Esophagus squamous epithelium (tissue), 5 donors: ENCODE data around the gene CRYAB. TPM values are rescaled to one million over a fixed set of nuclear protein-coding genes. Genes with fewer than 3 reads are reported as not detected.
A peak's percentile ranks its signal among the peaks of the same experiment; 100 is the strongest.

Experiments used
- DNase-seq: peaks from one replicate; lab custom pipeline; 2025; lab: John Stamatoyannopoulos, UW
- H3K27ac ChIP-seq, 4 donors: fragments of 200-600 bp; sonication (generic); one replicate each; pipeline ENCODE4 v1.5.1; 2016 to 2019; ENCODE audit warnings: mild to moderate bottlenecking in 1 of 4
- H3K27me3 ChIP-seq, 4 donors: fragments of 200-600 bp; sonication (generic); 1 replicate in 3 of 4; 2 replicates in 1 of 4; pipeline versions ENCODE4 v1.5.1 to v1.6.0; 2017 to 2021; ENCODE audit warnings: antibody characterized with exemption in 1 of 4
- H3K36me3 ChIP-seq, 3 donors: fragments of 200-600 bp; sonication (generic); one replicate each; pipeline ENCODE4 v1.5.1; 2016 to 2019
- H3K4me1 ChIP-seq, 3 donors: fragments of 200-600 bp; sonication (generic); one replicate each; pipeline ENCODE4 v1.5.1; 2017 to 2019
- H3K4me3 ChIP-seq, 4 donors: fragments of 200-600 bp; sonication (generic); 1 replicate in 3 of 4; 2 replicates in 1 of 4; pipeline ENCODE4 v1.5.1; 2016 to 2019; ENCODE audit warnings: mild to moderate bottlenecking in 2 of 4, moderate library complexity in 1 of 4
- H3K9me3 ChIP-seq, 3 donors: fragments of 200-600 bp; sonication (generic); one replicate each; pipeline ENCODE4 v1.5.1; 2016 to 2019
- POLR2A ChIP-seq, 4 donors: fragments of 450-650 bp; IDR thresholded peaks; one replicate each; pipeline ENCODE4 v1.6.1; 2017; ENCODE audit warnings: antibody characterized with exemption in 4 of 4, mild to moderate bottlenecking in 4 of 4, moderate library complexity in 3 of 4
- WGBS, 2 donors: methylation state at CpG; one replicate each; pipeline ENCODE4 v1.1.5; 2018; 5-methylcytosine and 5-hydroxymethylcytosine counted together
- intact Hi-C: fragments of 100-400 bp; cut with DNase I; formaldehyde crosslinking; loops from one replicate; pipeline ENCODE4 v1.15.0; 2022
- total RNA-seq, 4 donors: library from RNA; depleted of rRNA; stranded (reverse); fragments of >200 nt; gene quantifications; one replicate each; pipeline ENCODE4 v1.1.0, GENCODE V29; 2016
- TF ChIP-seq, protein P1 (sequence below), 6 experiments: fragments of 450-650 bp in 4 of 6; fragments of 200-600 bp in 2 of 6; sonication (generic) in 2 of 6; IDR thresholded peaks; one replicate each; pipeline ENCODE4 v1.5.1; 2016 to 2019; ENCODE audit warnings: antibody characterized with exemption in 6 of 6, mild to moderate bottlenecking in 4 of 6, moderate library complexity in 4 of 6
- donor health status: DM: yes; HTN: yes; CAD: no.

Gene CRYAB
- total RNA-seq, 4 donors from 2014 or later: 22.9 to 85.0 (median 45.2) TPM

DNA sequence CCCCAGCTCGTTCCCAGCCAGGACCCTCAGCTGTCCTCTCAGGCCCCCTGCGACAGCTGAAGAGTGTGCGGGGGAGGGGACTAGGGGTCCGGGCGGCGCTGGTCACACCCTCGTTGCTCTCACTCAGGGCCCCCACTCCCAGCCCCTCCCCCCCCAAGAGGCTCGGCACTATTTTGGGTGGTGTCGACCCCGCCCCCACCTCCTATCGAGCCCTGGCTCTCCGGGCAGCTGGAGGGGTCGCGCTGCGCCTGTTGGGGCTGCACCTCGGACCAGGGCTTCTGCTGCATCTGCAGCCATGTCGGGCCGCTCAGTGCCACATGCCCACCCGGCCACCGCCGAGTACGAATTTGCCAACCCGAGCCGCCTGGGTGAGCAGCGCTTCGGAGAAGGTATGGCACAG, 965 bp upstream of the CRYAB start, which contains the start of gene HSPB2:
Gene HSPB2 (plus strand): TSS at position 200 of the 400 bp plus-strand sequence. CDS start 96 bp downstream, at position 296.
- Histone ChIP-seq H3K27me3 (peaks cover 0 to 16% (median 0%) of the 10 kb centered on the region in 4 donors), H3K27ac (peak within 1 kb of the TSS; percentile 80 to 96 (median 94)), H3K4me3 (peak within 1 kb of the TSS; percentile 27 to 68 (median 50)), H3K4me1 (peaks cover 11 to 60% (median 21%) of the 10 kb centered on the region in 3 donors), H3K36me3 (peaks cover 0 to 12% (median 0%) of the 10 kb centered on the region in 3 donors), H3K9me3 (no peaks in the 10 kb centered on the region)
- 1 to 18% methylated on average over 4 to 11 of the region's 26 CpGs for WGBS, 2 donors
- intact Hi-C loops: no loop called here
- DNase-seq: no peak
- TF ChIP-seq, protein P1, sequence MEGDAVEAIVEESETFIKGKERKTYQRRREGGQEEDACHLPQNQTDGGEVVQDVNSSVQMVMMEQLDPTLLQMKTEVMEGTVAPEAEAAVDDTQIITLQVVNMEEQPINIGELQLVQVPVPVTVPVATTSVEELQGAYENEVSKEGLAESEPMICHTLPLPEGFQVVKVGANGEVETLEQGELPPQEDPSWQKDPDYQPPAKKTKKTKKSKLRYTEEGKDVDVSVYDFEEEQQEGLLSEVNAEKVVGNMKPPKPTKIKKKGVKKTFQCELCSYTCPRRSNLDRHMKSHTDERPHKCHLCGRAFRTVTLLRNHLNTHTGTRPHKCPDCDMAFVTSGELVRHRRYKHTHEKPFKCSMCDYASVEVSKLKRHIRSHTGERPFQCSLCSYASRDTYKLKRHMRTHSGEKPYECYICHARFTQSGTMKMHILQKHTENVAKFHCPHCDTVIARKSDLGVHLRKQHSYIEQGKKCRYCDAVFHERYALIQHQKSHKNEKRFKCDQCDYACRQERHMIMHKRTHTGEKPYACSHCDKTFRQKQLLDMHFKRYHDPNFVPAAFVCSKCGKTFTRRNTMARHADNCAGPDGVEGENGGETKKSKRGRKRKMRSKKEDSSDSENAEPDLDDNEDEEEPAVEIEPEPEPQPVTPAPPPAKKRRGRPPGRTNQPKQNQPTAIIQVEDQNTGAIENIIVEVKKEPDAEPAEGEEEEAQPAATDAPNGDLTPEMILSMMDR (IDR thresholded peaks at IDR 0.05): no peak
- TF ChIP-seq POLR2A (IDR thresholded peaks at IDR 0.05): no peak

GRCh38 chr11:111910676-111911562, 651 bp downstream of the CRYAB start:
- TF ChIP-seq, protein P1 (IDR thresholded peaks at IDR 0.05): no peak
- TF ChIP-seq POLR2A (IDR thresholded peaks at IDR 0.05): no peak
- H3K27me3 ChIP-seq: peaks cover 0 to 16% (median 0%) of the 10 kb centered on the region in 4 donors
- intact Hi-C loops: no loop called here
- H3K9me3 ChIP-seq: no peaks in the 10 kb centered on the region
- peaks cover 0 to 12% (median 0%) of the 10 kb centered on the region in 3 donors for H3K36me3 ChIP-seq
- peak overlapping the region; percentile 8 to 68 (median 50) for H3K4me3 ChIP-seq
- no peak for DNase-seq
- H3K4me1 ChIP-seq: peaks cover 11 to 60% (median 21%) of the 10 kb centered on the region in 3 donors
- WGBS, 2 donors: 51 to 59% methylated on average over 6 to 8 of the region's 9 CpGs
- peak overlapping the region; percentile 80 to 96 (median 94) for H3K27ac ChIP-seq

GRCh38 chr11:111909378-111909777, 2.2 kb downstream of the CRYAB start:
- Histone ChIP-seq H3K4me3 (peak overlapping the region in 3 of 4 donors; percentile 47 to 68 (median 54)), H3K36me3 (peaks cover 0 to 12% (median 0%) of the 10 kb centered on the region in 3 donors), H3K27me3 (peaks cover 0 to 16% (median 0%) of the 10 kb centered on the region in 4 donors), H3K27ac (peak overlapping the region in 3 of 4 donors; percentile 94 to 96 (median 95)), H3K4me1 (peaks cover 11 to 54% (median 21%) of the 10 kb centered on the region in 3 donors), H3K9me3 (no peaks in the 10 kb centered on the region)
- intact Hi-C loops: no loop called here
- no peak for TF ChIP-seq POLR2A (IDR thresholded peaks at IDR 0.05)
- TF ChIP-seq, protein P1 (IDR thresholded peaks at IDR 0.05): no peak
- DNase-seq: no peak
- WGBS, 2 donors: 60 to 78% methylated on average over 5 of the region's 5 CpGs

DNA sequence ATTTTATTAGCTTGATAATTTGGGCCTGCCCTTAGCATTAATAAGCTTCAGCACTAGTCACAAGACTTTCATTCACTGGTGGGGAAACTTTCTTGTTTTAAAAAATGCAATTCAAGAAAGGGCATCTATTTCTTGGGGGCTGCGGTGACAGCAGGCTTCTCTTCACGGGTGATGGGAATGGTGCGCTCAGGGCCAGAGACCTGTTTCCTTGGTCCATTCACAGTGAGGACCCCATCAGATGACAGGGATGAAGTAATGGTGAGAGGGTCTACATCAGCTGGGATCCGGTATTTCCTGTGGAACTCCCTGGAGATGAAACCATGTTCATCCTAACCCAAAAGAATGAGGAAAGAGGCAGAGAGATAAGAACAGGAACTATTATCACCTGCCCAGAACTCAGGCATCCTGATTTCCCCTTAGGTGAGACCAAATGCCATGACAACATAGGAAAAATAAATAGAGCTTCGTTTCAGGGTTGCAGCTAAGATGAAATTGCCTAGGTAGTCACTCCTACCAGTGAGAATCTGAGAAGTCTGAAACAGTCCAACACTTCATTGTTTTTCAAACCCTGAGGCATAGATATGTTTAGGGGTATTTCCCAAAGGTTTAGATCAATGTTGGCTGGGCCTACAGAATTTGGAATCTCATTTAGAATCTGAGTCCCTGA, 2.8 kb downstream of the CRYAB start:
- Histone ChIP-seq H3K27ac (peak overlapping the region in 2 of 4 donors; percentile 94 to 95), H3K4me1 (peaks cover 11 to 48% (median 20%) of the 10 kb centered on the region in 3 donors), H3K27me3 (peaks cover 0 to 16% (median 0%) of the 10 kb centered on the region in 4 donors), H3K36me3 (peaks cover 0 to 12% (median 0%) of the 10 kb centered on the region in 3 donors), H3K4me3 (peak overlapping the region in 1 of 4 donors; percentile 54), H3K9me3 (no peaks in the 10 kb centered on the region)
- TF ChIP-seq, protein P1 (IDR thresholded peaks at IDR 0.05): no peak
- TF ChIP-seq POLR2A (IDR thresholded peaks at IDR 0.05): no peak
- intact Hi-C loops: no loop called here
- WGBS, 2 donors: 42 to 76% methylated on average over 2 to 5 of the region's 5 CpGs
- no peak for DNase-seq
